Osteocyte (in vitro differentiated cells): ENCODE results near the gene SCGB3A1. TPM values are rescaled to one million over a fixed set of nuclear protein-coding genes. Genes with fewer than 3 reads are reported as not detected.

Experiments
- DNase-seq: peaks from one replicate; pipeline ENCODE4 v3.0.0; 2021; ENCODE audit warnings: mixed read lengths; ENCODE audit not compliant: unreplicated experiment; ENCODE audit errors: extremely low spot score
- H3K27ac Mint-ChIP-seq: one replicate; pipeline ENCODE4 v1.8.0; 2021; ENCODE audit warnings: mild to moderate bottlenecking, mixed read lengths; ENCODE audit not compliant: unreplicated experiment
- H3K27me3 Mint-ChIP-seq: one replicate; pipeline ENCODE4 v1.8.0; 2021; ENCODE audit warnings: mixed read lengths; ENCODE audit not compliant: unreplicated experiment
- H3K36me3 Mint-ChIP-seq: one replicate; pipeline ENCODE4 v1.8.0; 2021; ENCODE audit warnings: mixed read lengths; ENCODE audit not compliant: unreplicated experiment
- H3K4me1 Mint-ChIP-seq: one replicate; pipeline ENCODE4 v1.8.0; 2021; ENCODE audit warnings: mixed read lengths; ENCODE audit not compliant: unreplicated experiment
- H3K4me3 Mint-ChIP-seq: one replicate; pipeline ENCODE4 v1.8.0; 2021; ENCODE audit warnings: mild to moderate bottlenecking, moderate library complexity, mixed read lengths; ENCODE audit not compliant: unreplicated experiment
- H3K9me3 Mint-ChIP-seq: one replicate; pipeline ENCODE4 v1.8.0; 2021; ENCODE audit warnings: mixed read lengths; ENCODE audit not compliant: unreplicated experiment
- total RNA-seq: library from RNA; stranded (reverse); gene quantifications from 2 replicates; pipeline ENCODE4 v1.2.1, GENCODE V29; 2021
- TF ChIP-seq, protein P1 (sequence below): fragments of 200-600 bp; sonication (generic); IDR thresholded peaks from 2 replicates; pipeline ENCODE4 v1.5.0; 2021; ENCODE audit warnings: antibody characterized with exemption, mild to moderate bottlenecking, moderate library complexity

The SCGB3A1 gene
- total RNA-seq, 1 donor from 2014 or later: not detected

DNA sequence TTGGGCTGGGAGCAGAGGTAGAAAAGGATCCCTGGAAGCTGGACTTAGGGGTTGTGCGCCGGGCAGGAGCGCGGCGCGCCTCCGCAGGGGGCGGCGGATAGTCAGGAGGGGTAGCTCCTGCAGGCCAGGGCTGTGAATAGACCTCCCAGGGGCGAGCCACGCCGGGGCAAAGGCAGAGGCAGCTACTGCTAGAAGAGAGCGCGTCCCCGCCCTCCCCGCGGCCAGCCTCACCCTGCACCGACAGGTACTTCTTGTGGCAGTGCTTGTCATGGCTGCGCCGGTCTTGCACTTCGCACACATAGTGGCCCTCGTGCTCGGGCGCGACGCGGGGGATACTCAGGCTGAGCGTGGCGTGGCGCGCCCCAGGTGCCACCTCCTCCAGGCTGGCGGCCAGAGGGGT, 30.0 kb upstream of the SCGB3A1 start:
- DNase-seq: no peak
- no peak overlapping the region for H3K4me3 Mint-ChIP-seq
- H3K27ac Mint-ChIP-seq: no peak overlapping the region
- H3K4me1 Mint-ChIP-seq: peaks cover 7% of the 10 kb centered on the region
- H3K36me3 Mint-ChIP-seq: no peaks in the 10 kb centered on the region
- peaks cover 3% of the 10 kb centered on the region for H3K27me3 Mint-ChIP-seq
- TF ChIP-seq, protein P1, sequence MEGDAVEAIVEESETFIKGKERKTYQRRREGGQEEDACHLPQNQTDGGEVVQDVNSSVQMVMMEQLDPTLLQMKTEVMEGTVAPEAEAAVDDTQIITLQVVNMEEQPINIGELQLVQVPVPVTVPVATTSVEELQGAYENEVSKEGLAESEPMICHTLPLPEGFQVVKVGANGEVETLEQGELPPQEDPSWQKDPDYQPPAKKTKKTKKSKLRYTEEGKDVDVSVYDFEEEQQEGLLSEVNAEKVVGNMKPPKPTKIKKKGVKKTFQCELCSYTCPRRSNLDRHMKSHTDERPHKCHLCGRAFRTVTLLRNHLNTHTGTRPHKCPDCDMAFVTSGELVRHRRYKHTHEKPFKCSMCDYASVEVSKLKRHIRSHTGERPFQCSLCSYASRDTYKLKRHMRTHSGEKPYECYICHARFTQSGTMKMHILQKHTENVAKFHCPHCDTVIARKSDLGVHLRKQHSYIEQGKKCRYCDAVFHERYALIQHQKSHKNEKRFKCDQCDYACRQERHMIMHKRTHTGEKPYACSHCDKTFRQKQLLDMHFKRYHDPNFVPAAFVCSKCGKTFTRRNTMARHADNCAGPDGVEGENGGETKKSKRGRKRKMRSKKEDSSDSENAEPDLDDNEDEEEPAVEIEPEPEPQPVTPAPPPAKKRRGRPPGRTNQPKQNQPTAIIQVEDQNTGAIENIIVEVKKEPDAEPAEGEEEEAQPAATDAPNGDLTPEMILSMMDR: no peak
- H3K9me3 Mint-ChIP-seq: no peaks in the 10 kb centered on the region

DNA sequence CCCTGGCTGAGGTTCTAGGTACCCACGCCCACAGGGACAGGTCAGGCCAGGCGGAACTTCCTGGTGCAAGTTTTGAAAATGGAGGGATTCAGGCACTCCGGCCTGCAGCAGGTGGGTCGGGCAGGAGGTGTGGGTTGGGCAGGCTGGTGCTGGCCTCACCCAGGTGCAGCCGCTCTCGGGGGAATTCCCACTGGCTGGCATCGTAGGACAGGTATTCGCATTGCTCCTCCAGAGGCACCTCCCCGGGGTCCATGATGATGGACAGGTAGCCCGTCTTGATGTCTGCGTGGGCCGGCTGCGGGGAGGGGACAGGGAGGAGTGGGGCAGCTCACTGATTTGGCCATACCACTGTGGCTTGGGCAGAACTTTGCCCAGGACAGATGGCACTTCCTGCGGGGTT, 28.7 kb upstream of the SCGB3A1 start:
- peaks cover 7% of the 10 kb centered on the region for H3K4me1 Mint-ChIP-seq
- no peak overlapping the region for H3K27ac Mint-ChIP-seq
- no peak for DNase-seq
- H3K27me3 Mint-ChIP-seq: peaks cover 3% of the 10 kb centered on the region
- TF ChIP-seq, protein P1: no peak
- no peak overlapping the region for H3K4me3 Mint-ChIP-seq
- no peaks in the 10 kb centered on the region for H3K36me3 Mint-ChIP-seq
- H3K9me3 Mint-ChIP-seq: no peaks in the 10 kb centered on the region

DNA sequence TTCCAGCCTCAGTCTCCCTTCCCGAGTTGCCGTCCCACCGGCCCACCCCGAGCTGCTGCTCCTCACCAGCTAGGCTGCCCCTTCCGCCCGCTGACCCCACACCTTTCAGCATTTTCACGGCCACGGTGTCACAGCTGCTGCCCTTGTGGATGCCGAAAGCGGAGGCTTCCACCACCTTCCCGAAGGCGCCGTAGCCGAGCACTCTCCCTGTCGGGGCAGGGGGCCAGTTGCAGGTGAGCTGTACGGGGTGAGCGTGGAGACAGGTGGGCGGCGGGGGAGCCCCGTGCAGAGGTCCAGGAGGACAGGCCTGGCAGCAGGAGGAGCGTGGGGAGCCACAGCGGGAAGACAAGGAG, 28.2 kb upstream of the SCGB3A1 start:
- TF ChIP-seq, protein P1: no peak
- Mint-ChIP-seq H3K27me3 (peaks cover 3% of the 10 kb centered on the region), H3K27ac (no peak overlapping the region), H3K4me3 (peak overlapping the region; percentile 57), H3K36me3 (no peaks in the 10 kb centered on the region), H3K4me1 (peaks cover 5% of the 10 kb centered on the region), H3K9me3 (no peaks in the 10 kb centered on the region)
- DNase-seq: no peak

DNA sequence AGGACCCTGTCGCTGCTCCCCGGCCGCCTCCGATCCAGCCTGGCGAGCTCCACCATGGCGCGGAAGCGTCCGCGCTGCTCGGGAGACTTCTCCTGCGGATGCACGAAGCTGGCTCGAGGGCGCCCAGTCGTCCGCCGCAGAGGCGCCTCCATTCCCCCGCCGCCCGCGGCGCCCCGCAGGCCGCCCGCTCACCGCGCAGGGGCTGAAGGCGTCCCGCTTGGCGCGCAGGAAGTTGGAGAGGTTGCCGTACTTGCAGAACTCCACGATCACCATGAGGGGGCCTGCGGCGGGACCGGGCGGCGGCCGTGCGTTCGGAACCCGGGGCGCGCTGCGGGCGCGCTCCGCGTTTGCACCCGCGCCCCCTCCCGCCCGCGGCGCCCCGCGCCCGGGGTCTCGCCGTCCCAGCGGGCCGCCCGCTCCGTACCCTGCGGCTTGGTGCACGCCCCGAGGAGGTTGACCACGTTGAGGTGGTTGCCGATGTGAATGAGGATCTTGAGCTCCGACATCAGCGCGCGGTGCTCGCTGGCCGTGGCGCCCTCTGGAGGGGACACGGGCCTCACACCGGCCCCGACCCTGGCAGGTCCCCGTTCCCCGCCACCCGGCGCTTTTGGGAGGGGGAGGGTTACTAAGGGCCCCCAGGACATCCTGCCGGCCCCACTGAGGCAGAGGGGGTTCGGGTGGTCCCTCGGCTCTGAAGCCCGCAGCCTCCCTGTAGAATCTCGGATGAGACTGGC, 27.7 kb upstream of the SCGB3A1 start:
- no peaks in the 10 kb centered on the region for H3K9me3 Mint-ChIP-seq
- H3K4me3 Mint-ChIP-seq: peak overlapping the region; percentile 69
- H3K27ac Mint-ChIP-seq: no peak overlapping the region
- H3K27me3 Mint-ChIP-seq: peaks cover 3% of the 10 kb centered on the region
- TF ChIP-seq, protein P1: peak; percentile 58
- no peaks in the 10 kb centered on the region for H3K36me3 Mint-ChIP-seq
- H3K4me1 Mint-ChIP-seq: peaks cover 4% of the 10 kb centered on the region
- DNase-seq: no peak

DNA sequence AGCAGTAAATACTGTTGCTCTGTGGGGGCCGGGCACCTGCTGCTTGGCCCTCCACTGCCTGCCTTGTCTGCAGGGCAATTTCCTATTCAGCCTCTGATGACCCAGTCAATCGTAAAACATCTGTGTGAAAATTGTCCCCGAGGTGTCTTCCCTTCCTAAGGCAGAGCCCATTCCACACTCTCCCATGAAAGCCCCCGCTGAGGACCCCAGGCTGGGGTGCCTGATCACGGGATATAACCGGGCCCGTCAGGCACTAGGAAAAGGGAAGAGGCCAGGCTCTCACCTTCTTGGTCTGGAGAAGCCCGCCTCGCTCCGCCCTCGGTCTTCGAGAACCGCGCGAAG, 27.2 kb upstream of the SCGB3A1 start:
- Mint-ChIP-seq H3K27ac (no peak overlapping the region), H3K4me3 (peak overlapping the region; percentile 56), H3K9me3 (no peaks in the 10 kb centered on the region), H3K27me3 (peaks cover 3% of the 10 kb centered on the region), H3K4me1 (peaks cover 4% of the 10 kb centered on the region), H3K36me3 (no peaks in the 10 kb centered on the region)
- TF ChIP-seq, protein P1: no peak
- DNase-seq: no peak
